KOPT-K1 (cell line): ENCODE data around the gene ZBED2.
"Not testable (repeated sequence)": the region's sequence is repeated elsewhere in the genome, so short reads cannot be mapped to it uniquely, and the experiment has no call there.

Experiments used
- H3K27ac ChIP-seq: fragments of 200-600 bp; sonication (generic); 2 replicates; pipeline ENCODE4 v1.5.1; 2016; ENCODE audit warnings: antibody characterized with exemption, mild to moderate bottlenecking, low read depth, low read length; ENCODE audit not compliant: poor library complexity, severe bottlenecking
- H3K36me3 ChIP-seq: fragments of 200-600 bp; sonication (generic); 2 replicates; pipeline ENCODE4 v1.5.1; 2017; ENCODE audit warnings: antibody characterized with exemption, mild to moderate bottlenecking, low read length, moderate library complexity; ENCODE audit not compliant: insufficient read depth
- H3K9me3 ChIP-seq: fragments of 200-600 bp; sonication (generic); 2 replicates; pipeline ENCODE4 v1.5.1; 2017; ENCODE audit warnings: antibody characterized with exemption, low read length, mild to moderate bottlenecking; ENCODE audit not compliant: insufficient read depth, poor library complexity, severe bottlenecking

The ZBED2 gene

GRCh38 chr3:111571907-111572460, 23.2 kb downstream of the ZBED2 start:
- no peaks in the 10 kb centered on the region for H3K9me3 ChIP-seq
- H3K36me3 ChIP-seq, result peaks cover 85% of the 10 kb centered on the region
- H3K27ac ChIP-seq, result no peak overlapping the region

GRCh38 chr3:111571282-111571681, 23.9 kb downstream of the ZBED2 start:
- Histone ChIP-seq H3K36me3 (peaks cover 82% of the 10 kb centered on the region), H3K27ac (no peak overlapping the region), H3K9me3 (no peaks in the 10 kb centered on the region)

- peaks cover 78% of the 10 kb centered on the region for H3K36me3 ChIP-seq
- no peaks in the 10 kb centered on the region for H3K9me3 ChIP-seq
- H3K27ac ChIP-seq, result no peak overlapping the region
Measured at GRCh38 chr3:111570404-111571030, 24.6 kb downstream of the ZBED2 start.

- no peak overlapping the region for H3K27ac ChIP-seq
- H3K9me3 ChIP-seq, result no peaks in the 10 kb centered on the region
- H3K36me3 ChIP-seq, result peaks cover 69% of the 10 kb centered on the region
Measured at GRCh38 chr3:111568911-111569310, 26.2 kb downstream of the ZBED2 start.

- no peaks in the 10 kb centered on the region for H3K9me3 ChIP-seq
- peaks cover 64% of the 10 kb centered on the region for H3K36me3 ChIP-seq
- no peak overlapping the region for H3K27ac ChIP-seq
Measured at GRCh38 chr3:111568355-111568754, 26.8 kb downstream of the ZBED2 start.

- H3K27ac ChIP-seq, result no peak overlapping the region
- no peaks in the 10 kb centered on the region for H3K9me3 ChIP-seq
- H3K36me3 ChIP-seq, result peaks cover 49% of the 10 kb centered on the region
Measured at GRCh38 chr3:111566844-111567243, 28.3 kb downstream of the ZBED2 start.

- not testable (repeated sequence) for H3K36me3 ChIP-seq
Measured at GRCh38 chr3:111561902-111562301, 33.2 kb downstream of the ZBED2 start.

GRCh38 chr3:111548756-111549155, 46.4 kb downstream of the ZBED2 start:
- Histone ChIP-seq H3K9me3 (no peaks in the 10 kb centered on the region), H3K27ac (peak overlapping the region; percentile 93), H3K36me3 (peaks cover 71% of the 10 kb centered on the region)

More at GRCh38 chr3:111561902-111562301, 33.2 kb downstream of the ZBED2 start:
- not testable (repeated sequence) for H3K27ac ChIP-seq, H3K9me3 ChIP-seq

- Histone ChIP-seq H3K27ac (peak overlapping the region; percentile 93), H3K36me3 (peaks cover 71% of the 10 kb centered on the region), H3K9me3 (no peaks in the 10 kb centered on the region)
Measured at GRCh38 chr3:111548092-111548491, 47.1 kb downstream of the ZBED2 start.

- H3K27ac ChIP-seq, result peak overlapping the region; percentile 93
- peaks cover 69% of the 10 kb centered on the region for H3K36me3 ChIP-seq
- no peaks in the 10 kb centered on the region for H3K9me3 ChIP-seq
Measured at GRCh38 chr3:111547631-111548030, 47.5 kb downstream of the ZBED2 start.

- Histone ChIP-seq H3K36me3 (peaks cover 47% of the 10 kb centered on the region), H3K27ac (peak overlapping the region; percentile 93)
Measured at GRCh38 chr3:111545349-111545748, 49.8 kb downstream of the ZBED2 start.

More at GRCh38 chr3:111545349-111545748, 49.8 kb downstream of the ZBED2 start:
- H3K9me3 ChIP-seq, result no peaks in the 10 kb centered on the region
